ENCODE measurements around the gene RAB3GAP2.
"Not testable (repeated sequence)": the region's sequence is repeated elsewhere in the genome, so short reads cannot be mapped to it uniquely, and the experiment has no call there.

The RAB3GAP2 gene

DNA sequence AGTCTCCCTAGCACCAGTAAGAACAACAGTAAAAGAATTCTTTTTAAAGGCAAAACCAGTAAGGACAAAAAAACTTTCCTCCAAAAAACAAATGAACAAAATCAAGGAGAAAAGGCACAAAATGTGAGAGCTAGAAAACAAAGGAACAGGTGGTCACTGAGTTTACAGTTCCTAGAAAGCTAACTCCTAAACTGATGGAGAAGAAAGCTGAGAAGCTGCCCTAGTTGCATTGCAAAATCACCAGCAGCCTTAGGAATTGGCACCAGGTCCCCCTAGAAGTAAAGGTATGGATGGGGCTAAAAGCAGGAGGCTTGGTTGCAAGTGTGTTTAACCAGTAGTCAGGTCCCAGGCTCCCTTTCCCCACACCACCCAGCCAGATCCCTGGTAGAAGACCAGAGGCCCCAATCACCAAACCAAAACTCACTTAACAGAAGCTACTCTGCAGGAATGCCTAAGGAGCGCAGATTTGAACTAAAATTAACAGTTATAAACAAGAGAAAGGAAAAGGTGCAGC is 47.6 kb downstream of the RAB3GAP2 start:
- Histone ChIP-seq H3K9me3 (ENCODE audit: control insufficient read depth, insufficient read depth, low read length) (no peaks in the 10 kb centered on the region), H3K27ac (ENCODE audit: low read length) (no peak overlapping the region), H3K4me3 (ENCODE audit: low read length) (no peak overlapping the region), H3K27me3 (ENCODE audit: control insufficient read depth, insufficient read depth, low read length) (no peaks in the 10 kb centered on the region), H3K36me3 (ENCODE audit: control insufficient read depth, insufficient read depth, low read length) (no peaks in the 10 kb centered on the region), H3K4me1 (ENCODE audit: control insufficient read depth, insufficient read depth, low read length) (peaks cover 3% of the 10 kb centered on the region)
- WGBS (ENCODE audit: insufficient coverage, insufficient read length), result no CpG with 5 or more reads among the region's 1 CpG
- no peak for DNase-seq (ENCODE audit: low read depth, low spot score)

DNA sequence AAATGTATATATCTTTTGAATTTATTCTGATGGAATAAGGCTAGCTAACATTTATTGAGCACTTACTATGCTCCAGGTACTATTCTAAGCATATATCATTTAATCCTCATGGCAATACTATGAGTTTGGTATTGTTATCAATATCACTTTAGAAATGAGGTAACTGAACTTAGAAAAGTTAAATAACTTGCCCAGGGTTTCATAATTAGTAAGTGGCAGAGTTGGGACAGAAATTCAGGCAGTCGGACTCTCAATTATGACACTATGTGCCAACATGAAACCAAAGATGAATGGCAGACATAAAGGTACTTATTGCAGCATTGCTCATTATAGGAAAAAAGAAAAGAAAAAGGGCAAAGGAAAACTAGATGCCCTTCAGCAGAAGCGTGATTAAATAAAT is 48.2 kb downstream of the RAB3GAP2 start:
- no CpG with 5 or more reads among the region's 2 CpGs for WGBS (ENCODE audit: insufficient coverage, insufficient read length)
- Histone ChIP-seq H3K27me3 (ENCODE audit: control insufficient read depth, insufficient read depth, low read length) (no peaks in the 10 kb centered on the region), H3K27ac (ENCODE audit: low read length) (no peak overlapping the region), H3K4me1 (ENCODE audit: control insufficient read depth, insufficient read depth, low read length) (peaks cover 3% of the 10 kb centered on the region), H3K36me3 (ENCODE audit: control insufficient read depth, insufficient read depth, low read length) (no peaks in the 10 kb centered on the region), H3K9me3 (ENCODE audit: control insufficient read depth, insufficient read depth, low read length) (no peaks in the 10 kb centered on the region), H3K4me3 (ENCODE audit: low read length) (no peak overlapping the region)
- no peak for DNase-seq (ENCODE audit: low read depth, low spot score)

DNA sequence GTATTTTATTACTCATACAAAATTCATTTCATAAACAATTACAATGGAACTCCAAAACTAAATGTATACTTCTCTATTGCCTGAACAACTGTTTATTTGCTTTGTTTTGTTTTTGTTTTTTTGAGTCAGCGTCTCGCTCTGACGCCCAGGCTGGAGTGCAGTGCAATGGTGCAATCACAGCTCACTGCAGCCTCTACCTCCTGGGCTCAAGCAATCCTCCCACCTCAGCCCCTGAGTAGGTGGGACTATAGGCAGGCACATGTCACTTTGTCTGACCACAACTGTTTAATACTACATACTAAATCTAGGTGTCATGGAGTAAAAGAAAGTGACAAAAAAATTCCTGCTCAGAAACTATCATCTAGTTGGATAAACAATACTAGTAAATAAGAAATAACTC is 49.3 kb downstream of the RAB3GAP2 start:
- H3K27ac ChIP-seq (ENCODE audit: low read length), result no peak overlapping the region
- WGBS (ENCODE audit: insufficient coverage, insufficient read length), result no CpG with 5 or more reads among the region's 3 CpGs
- no peaks in the 10 kb centered on the region for H3K27me3 ChIP-seq (ENCODE audit: control insufficient read depth, insufficient read depth, low read length)
- peaks cover 3% of the 10 kb centered on the region for H3K4me1 ChIP-seq (ENCODE audit: control insufficient read depth, insufficient read depth, low read length)
- no peak overlapping the region for H3K4me3 ChIP-seq (ENCODE audit: low read length)
- H3K36me3 ChIP-seq (ENCODE audit: control insufficient read depth, insufficient read depth, low read length), result no peaks in the 10 kb centered on the region
- no peak for DNase-seq (ENCODE audit: low read depth, low spot score)
- no peaks in the 10 kb centered on the region for H3K9me3 ChIP-seq (ENCODE audit: control insufficient read depth, insufficient read depth, low read length)

DNA sequence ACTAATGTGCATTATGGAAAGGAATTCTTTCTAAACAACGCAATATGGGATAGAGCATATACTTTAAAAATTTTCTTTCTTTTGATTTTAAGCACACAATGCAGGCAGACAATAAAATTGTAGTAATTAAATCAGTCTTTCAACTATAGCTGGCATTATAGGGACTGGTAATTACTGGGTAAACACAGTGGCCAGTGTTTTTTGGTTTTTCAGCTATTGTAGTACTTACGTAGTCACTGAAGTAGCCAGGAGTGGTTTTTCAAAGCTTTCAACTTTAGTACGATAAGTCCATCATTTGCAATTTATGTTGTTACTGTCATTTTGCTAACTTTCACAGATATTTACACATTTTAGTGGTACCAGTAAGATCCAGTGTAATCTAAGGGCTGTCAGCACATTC is 50.6 kb downstream of the RAB3GAP2 start:
- no peak for DNase-seq (ENCODE audit: low read depth, low spot score)
- no peaks in the 10 kb centered on the region for H3K9me3 ChIP-seq (ENCODE audit: control insufficient read depth, insufficient read depth, low read length)
- H3K27me3 ChIP-seq (ENCODE audit: control insufficient read depth, insufficient read depth, low read length), result no peaks in the 10 kb centered on the region
- H3K4me3 ChIP-seq (ENCODE audit: low read length), result no peak overlapping the region
- WGBS (ENCODE audit: insufficient coverage, insufficient read length), result no CpG with 5 or more reads among the region's 3 CpGs
- H3K4me1 ChIP-seq (ENCODE audit: control insufficient read depth, insufficient read depth, low read length), result peaks cover 3% of the 10 kb centered on the region
- no peaks in the 10 kb centered on the region for H3K36me3 ChIP-seq (ENCODE audit: control insufficient read depth, insufficient read depth, low read length)
- no peak overlapping the region for H3K27ac ChIP-seq (ENCODE audit: low read length)

DNA sequence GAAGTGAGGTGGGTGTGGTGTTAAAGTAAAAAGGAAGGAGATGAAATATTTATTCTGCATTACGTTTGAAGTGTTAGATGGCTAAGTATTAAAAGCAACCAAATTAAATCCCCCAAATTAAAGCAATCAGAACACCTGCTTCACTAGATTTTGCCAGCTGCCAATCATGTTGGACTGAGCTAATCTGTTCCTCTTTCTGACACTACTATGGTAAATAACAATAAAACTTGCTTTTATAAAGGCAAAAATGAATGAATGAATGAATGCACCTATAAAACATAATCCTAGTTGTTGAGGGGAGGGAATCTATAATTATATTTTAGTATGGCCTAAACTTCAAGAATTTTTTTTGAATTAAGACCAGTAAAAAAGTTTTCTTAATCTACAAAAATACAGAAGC is 51.0 kb downstream of the RAB3GAP2 start:
- Histone ChIP-seq H3K9me3 (ENCODE audit: control insufficient read depth, insufficient read depth, low read length) (no peaks in the 10 kb centered on the region), H3K27me3 (ENCODE audit: control insufficient read depth, insufficient read depth, low read length) (no peaks in the 10 kb centered on the region), H3K27ac (ENCODE audit: low read length) (no peak overlapping the region), H3K4me3 (ENCODE audit: low read length) (no peak overlapping the region), H3K36me3 (ENCODE audit: control insufficient read depth, insufficient read depth, low read length) (no peaks in the 10 kb centered on the region), H3K4me1 (ENCODE audit: control insufficient read depth, insufficient read depth, low read length) (peaks cover 3% of the 10 kb centered on the region)
- no peak for DNase-seq (ENCODE audit: low read depth, low spot score)
- WGBS (ENCODE audit: insufficient coverage, insufficient read length), result 100% methylated on average over 1 of the region's 1 CpG

DNA sequence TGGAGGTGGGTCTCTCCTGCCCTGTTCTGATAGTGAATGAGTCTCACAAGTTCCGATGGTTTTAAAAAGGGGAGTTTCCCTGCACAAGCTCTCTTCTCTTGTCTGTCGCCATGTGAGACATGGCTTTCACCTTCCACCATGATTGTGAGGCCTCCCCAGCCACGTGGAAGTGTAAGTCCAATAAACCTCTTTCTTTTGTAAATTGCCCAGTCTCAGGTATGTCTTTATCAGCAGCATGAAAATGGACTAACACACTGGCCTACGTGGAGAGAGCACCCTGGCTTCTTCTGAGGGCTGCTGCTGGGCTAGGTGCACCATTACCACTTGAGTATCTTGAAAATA is 51.6 kb downstream of the RAB3GAP2 start:
- H3K9me3 ChIP-seq (ENCODE audit: control insufficient read depth, insufficient read depth, low read length); H3K4me1 ChIP-seq (ENCODE audit: control insufficient read depth, insufficient read depth, low read length); DNase-seq (ENCODE audit: low read depth, low spot score); H3K27ac ChIP-seq (ENCODE audit: low read length); H3K27me3 ChIP-seq (ENCODE audit: control insufficient read depth, insufficient read depth, low read length); H3K4me3 ChIP-seq (ENCODE audit: low read length); H3K36me3 ChIP-seq (ENCODE audit: control insufficient read depth, insufficient read depth, low read length): not testable (repeated sequence)
- no CpG with 5 or more reads among the region's 4 CpGs for WGBS (ENCODE audit: insufficient coverage, insufficient read length)

DNA sequence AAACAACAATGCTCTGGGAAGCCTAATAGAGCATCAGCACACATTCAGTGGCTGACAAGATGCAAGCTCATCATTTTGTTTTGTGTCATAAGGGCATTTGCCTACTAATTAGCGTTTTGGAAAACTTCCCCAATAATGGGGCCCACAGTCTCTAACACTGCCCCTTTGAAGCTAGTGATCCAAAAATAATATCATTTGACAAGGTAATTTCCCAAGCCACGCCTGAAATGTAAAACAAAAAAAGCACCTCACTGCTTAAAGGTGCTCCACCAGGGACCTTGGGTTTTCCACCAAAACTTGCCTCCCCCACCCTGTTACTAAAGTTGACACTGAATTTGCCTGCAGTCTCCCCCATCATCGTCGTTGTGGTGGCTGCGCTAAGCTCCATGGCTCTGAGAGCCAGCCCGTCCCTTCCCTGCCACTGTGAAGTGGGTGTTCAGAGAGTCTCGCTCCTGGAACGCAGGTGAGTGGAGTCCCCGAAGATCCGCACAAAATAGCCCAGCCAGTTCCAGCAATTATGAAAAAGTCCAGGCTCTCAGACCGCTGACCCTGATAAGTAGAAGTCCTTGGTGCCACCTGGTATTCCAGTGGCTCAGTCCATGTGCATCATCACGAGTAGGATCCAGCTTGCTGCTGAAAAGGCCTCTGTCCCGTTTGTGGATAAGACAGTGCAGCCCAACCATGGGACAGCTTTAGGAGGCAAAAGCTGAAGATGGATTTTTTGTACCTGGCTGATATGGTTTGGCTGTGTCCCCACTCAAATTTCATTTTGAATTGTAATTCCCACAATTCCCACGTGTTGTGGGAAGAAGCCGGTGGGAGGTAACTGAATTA is 52.2 kb downstream of the RAB3GAP2 start:
- no peak overlapping the region for H3K4me3 ChIP-seq (ENCODE audit: low read length)
- no peaks in the 10 kb centered on the region for H3K36me3 ChIP-seq (ENCODE audit: control insufficient read depth, insufficient read depth, low read length)
- H3K27ac ChIP-seq (ENCODE audit: low read length), result no peak overlapping the region
- no peak for DNase-seq (ENCODE audit: low read depth, low spot score)
- no peaks in the 10 kb centered on the region for H3K9me3 ChIP-seq (ENCODE audit: control insufficient read depth, insufficient read depth, low read length)
- no CpG with 5 or more reads among the region's 15 CpGs for WGBS (ENCODE audit: insufficient coverage, insufficient read length)
- peaks cover 3% of the 10 kb centered on the region for H3K4me1 ChIP-seq (ENCODE audit: control insufficient read depth, insufficient read depth, low read length)
- H3K27me3 ChIP-seq (ENCODE audit: control insufficient read depth, insufficient read depth, low read length), result no peaks in the 10 kb centered on the region

DNA sequence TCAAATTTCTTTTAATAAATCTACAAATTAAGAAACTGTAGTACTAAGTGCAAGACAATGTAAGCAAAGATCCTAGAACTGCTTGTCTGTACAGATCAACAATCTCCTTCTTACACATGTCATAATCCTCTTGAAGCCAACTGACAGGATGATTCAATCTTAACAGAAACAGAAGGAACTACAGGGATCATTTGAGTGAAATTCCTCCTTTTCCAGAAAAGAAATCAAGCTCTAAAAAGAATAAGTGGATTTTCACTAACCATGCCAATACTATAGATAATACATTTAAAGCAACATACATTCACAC is 53.2 kb downstream of the RAB3GAP2 start:
- no peak overlapping the region for H3K4me3 ChIP-seq (ENCODE audit: low read length)
- DNase-seq (ENCODE audit: low read depth, low spot score), result no peak
- H3K36me3 ChIP-seq (ENCODE audit: control insufficient read depth, insufficient read depth, low read length), result no peaks in the 10 kb centered on the region
- no peaks in the 10 kb centered on the region for H3K27me3 ChIP-seq (ENCODE audit: control insufficient read depth, insufficient read depth, low read length)
- no peaks in the 10 kb centered on the region for H3K4me1 ChIP-seq (ENCODE audit: control insufficient read depth, insufficient read depth, low read length)
- no peak overlapping the region for H3K27ac ChIP-seq (ENCODE audit: low read length)
- H3K9me3 ChIP-seq (ENCODE audit: control insufficient read depth, insufficient read depth, low read length), result no peaks in the 10 kb centered on the region

DNA sequence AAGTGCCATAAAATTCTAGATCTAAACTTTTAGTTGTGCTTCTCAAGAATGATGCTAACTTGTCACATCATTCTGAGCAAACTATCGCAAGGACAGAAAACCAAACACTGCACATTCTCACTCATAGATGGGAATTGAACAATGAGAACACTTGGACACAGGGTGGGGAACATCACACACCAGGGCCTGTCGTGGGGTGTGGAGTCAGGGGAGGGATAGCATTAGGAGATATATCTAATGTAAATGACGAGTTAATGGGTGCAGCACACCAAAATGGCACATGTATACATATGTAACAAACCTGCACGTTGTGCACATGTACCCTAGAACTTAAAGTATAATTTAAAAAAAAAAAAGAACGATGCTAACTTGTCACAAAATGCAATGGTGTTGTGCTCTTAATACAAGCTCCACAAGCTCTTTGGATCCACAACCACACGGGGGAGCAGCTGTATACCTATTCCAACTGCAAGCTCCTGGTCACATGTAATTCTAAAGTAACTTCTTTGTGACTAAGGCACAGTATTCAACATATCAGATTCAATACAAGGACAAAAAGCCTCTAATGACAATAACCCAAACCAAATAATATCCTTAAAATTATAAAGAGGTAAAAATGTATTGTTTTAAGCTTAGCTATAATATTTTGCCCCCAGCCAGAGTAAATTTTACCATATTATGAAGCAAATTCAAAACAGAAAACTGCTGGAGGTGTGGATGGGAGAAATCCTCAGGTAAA is 53.7 kb downstream of the RAB3GAP2 start:
- DNase-seq (ENCODE audit: low read depth, low spot score), result peak; percentile 27
- not testable (repeated sequence) for H3K36me3 ChIP-seq (ENCODE audit: control insufficient read depth, insufficient read depth, low read length)

DNA sequence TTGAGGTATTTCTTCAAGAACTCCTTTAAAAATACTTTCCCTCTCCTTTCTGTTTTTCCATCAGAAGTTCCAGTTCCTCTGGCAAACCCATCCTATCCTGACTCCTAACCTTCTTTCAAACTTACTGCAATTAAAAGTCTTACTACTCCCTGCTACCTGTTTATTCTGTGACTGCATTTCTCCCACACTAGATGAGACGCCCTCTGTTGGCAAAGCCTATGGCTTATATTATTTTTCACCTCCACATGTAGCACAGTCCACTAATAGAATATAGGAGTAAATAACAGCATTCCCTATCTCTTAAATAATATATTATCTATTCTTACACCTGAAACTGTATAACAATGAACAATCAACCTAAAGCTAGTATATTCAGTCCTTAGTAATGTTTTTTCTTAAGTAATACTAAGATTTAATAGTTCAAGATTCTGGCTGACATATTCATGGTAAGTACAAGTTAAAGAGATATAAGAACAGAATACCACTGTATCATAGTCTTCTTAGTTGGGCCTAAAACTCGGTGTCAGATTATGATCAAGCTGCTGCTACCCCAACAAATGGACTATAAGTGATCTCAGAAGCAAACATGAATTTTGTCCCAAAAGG is 54.8 kb downstream of the RAB3GAP2 start:
- Histone ChIP-seq H3K4me3 (ENCODE audit: low read length) (no peak overlapping the region), H3K27ac (ENCODE audit: low read length) (no peak overlapping the region), H3K27me3 (ENCODE audit: control insufficient read depth, insufficient read depth, low read length) (no peaks in the 10 kb centered on the region), H3K4me1 (ENCODE audit: control insufficient read depth, insufficient read depth, low read length) (no peaks in the 10 kb centered on the region), H3K9me3 (ENCODE audit: control insufficient read depth, insufficient read depth, low read length) (no peaks in the 10 kb centered on the region), H3K36me3 (ENCODE audit: control insufficient read depth, insufficient read depth, low read length) (no peaks in the 10 kb centered on the region)
- WGBS (ENCODE audit: insufficient coverage, insufficient read length), result no CpG with 5 or more reads among the region's 2 CpGs
- no peak for DNase-seq (ENCODE audit: low read depth, low spot score)

More for the DNA sequence above, 53.7 kb downstream of the RAB3GAP2 start:
- not testable (repeated sequence) for H3K9me3 ChIP-seq (ENCODE audit: control insufficient read depth, insufficient read depth, low read length); H3K4me3 ChIP-seq (ENCODE audit: low read length); H3K4me1 ChIP-seq (ENCODE audit: control insufficient read depth, insufficient read depth, low read length); H3K27ac ChIP-seq (ENCODE audit: low read length); H3K27me3 ChIP-seq (ENCODE audit: control insufficient read depth, insufficient read depth, low read length)
- no CpG with 5 or more reads among the region's 6 CpGs for WGBS (ENCODE audit: insufficient coverage, insufficient read length)
